Tibial nerve (tissue), 4 donors: ENCODE data around the gene TRAF3. TPM values are rescaled to one million over a fixed set of nuclear protein-coding genes. Genes with fewer than 3 reads are reported as not detected.

ENCODE experiments used
- DNase-seq, 2 donors: peaks; one replicate each; pipeline ENCODE4 v3.0.0-alpha.2; 2019; ENCODE audit warnings: low spot score in 2 of 2
- H3K27ac ChIP-seq, 4 donors: fragments of 200-600 bp; sonication (generic) in 3 of 4; one replicate each; pipeline ENCODE4 v1.5.1; 2017 to 2019; ENCODE audit warnings: mild to moderate bottlenecking in 1 of 4
- H3K27me3 ChIP-seq, 2 donors: fragments of 200-600 bp; sonication (generic) in 1 of 2; one replicate each; pipeline versions ENCODE4 v1.5.1 to v1.6.0; 2017 to 2019
- H3K36me3 ChIP-seq, 3 donors: fragments of 200-600 bp; sonication (generic); one replicate each; pipeline ENCODE4 v1.5.1; 2018 to 2019
- H3K4me1 ChIP-seq, 4 donors: fragments of 200-600 bp; sonication (generic) in 3 of 4; one replicate each; pipeline ENCODE4 v1.5.1; 2017 to 2019
- H3K4me3 ChIP-seq, 4 donors: fragments of 200-600 bp; sonication (generic) in 3 of 4; one replicate each; pipeline ENCODE4 v1.5.1; 2017 to 2019; ENCODE audit warnings: mild to moderate bottlenecking in 1 of 4, moderate library complexity in 1 of 4
- H3K9me3 ChIP-seq, 4 donors: fragments of 200-600 bp; sonication (generic) in 3 of 4; one replicate each; pipeline ENCODE4 v1.5.1; 2017 to 2019
- EP300 ChIP-seq, 2 donors: sonication (generic); formaldehyde crosslinking; IDR thresholded peaks; one replicate each; pipeline ENCODE4 v1.6.1; 2017; ENCODE audit warnings: antibody characterized with exemption in 2 of 2, mild to moderate bottlenecking in 1 of 2
- POLR2A ChIP-seq, 2 donors: fragments of 450-650 bp; IDR thresholded peaks; one replicate each; pipeline ENCODE4 v1.6.1; 2017; ENCODE audit warnings: antibody characterized with exemption in 2 of 2, mild to moderate bottlenecking in 2 of 2, moderate library complexity in 2 of 2
- WGBS, 2 donors: methylation state at CpG; one replicate each; pipeline ENCODE4 v1.1.5; 2018; 5-methylcytosine and 5-hydroxymethylcytosine counted together
- total RNA-seq, 4 donors: library from RNA; depleted of rRNA; stranded (reverse); fragments of >200 nt; gene quantifications; one replicate each; pipeline ENCODE4 v1.1.0, GENCODE V29; 2016
- TF ChIP-seq, protein P1 (sequence below), 5 experiments: fragments of 200-600 bp in 3 of 5; fragments of 450-650 bp in 2 of 5; sonication (generic) in 3 of 5; IDR thresholded peaks; one replicate each; pipeline ENCODE4 v1.5.1; 2016 to 2019; ENCODE audit warnings: antibody characterized with exemption in 5 of 5, mild to moderate bottlenecking in 3 of 5, moderate library complexity in 2 of 5

The TRAF3 gene
- total RNA-seq, 4 donors from 2014 or later = 4.8 to 20.7 (median 13.4) TPM

DNA sequence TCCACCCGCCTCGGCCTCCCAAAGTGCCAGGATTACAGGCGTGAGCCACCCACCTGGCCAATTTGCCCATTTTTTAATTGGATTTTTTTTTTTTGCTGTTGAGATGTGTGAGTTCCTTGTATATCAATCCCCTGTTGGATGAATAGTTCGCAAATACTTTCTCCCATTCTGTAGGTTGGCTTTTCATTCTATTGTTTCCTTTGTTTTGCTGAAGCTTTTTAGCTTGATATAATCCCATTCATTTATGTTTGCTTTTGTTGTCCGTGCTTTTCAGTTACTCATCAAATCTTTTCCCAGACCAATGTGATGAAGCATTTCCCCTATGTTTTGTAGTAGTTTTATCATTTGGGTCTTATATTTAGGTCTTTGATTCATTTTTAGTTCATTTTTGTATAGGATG lies 36.4 kb downstream of the TRAF3 start:
- TF ChIP-seq EP300 (IDR thresholded peaks at IDR 0.05) = no peak
- Histone ChIP-seq H3K27ac (no peak overlapping the region), H3K9me3 (no peaks in the 10 kb centered on the region), H3K4me1 (peaks cover 0 to 11% (median 0%) of the 10 kb centered on the region in 4 donors), H3K36me3 (no peaks in the 10 kb centered on the region), H3K4me3 (no peak overlapping the region), H3K27me3 (no peaks in the 10 kb centered on the region)
- WGBS, 2 donors = 79 to 81% methylated on average over 5 of the region's 5 CpGs
- no peak for DNase-seq

DNA sequence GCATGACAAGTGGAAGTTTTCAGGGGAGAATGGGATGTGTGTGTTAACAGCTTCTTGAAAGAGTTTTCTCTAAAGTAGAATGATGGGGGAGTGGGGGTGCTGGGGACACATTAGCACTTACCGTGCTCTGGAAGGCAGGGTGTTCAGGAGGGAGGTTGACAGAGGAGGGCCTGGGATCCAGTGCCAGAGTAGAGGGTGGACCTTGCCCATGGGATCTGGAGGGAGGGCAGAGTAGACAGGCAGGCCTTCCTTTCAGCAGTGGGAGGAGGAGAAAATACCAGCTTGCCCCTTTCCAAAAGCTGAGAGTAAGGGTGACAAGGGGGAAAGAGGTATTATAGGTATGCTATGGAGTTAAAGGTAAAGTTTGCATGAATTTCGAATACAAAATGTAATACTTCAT lies 40.1 kb downstream of the TRAF3 start:
- no peak overlapping the region for H3K4me3 ChIP-seq
- WGBS, 2 donors = 89 to 95% methylated on average over 2 of the region's 2 CpGs
- H3K27ac ChIP-seq = no peak overlapping the region
- H3K36me3 ChIP-seq = no peaks in the 10 kb centered on the region
- TF ChIP-seq EP300 (IDR thresholded peaks at IDR 0.05) (no peak), POLR2A (IDR thresholded peaks at IDR 0.05) (no peak)
- TF ChIP-seq, protein P1, sequence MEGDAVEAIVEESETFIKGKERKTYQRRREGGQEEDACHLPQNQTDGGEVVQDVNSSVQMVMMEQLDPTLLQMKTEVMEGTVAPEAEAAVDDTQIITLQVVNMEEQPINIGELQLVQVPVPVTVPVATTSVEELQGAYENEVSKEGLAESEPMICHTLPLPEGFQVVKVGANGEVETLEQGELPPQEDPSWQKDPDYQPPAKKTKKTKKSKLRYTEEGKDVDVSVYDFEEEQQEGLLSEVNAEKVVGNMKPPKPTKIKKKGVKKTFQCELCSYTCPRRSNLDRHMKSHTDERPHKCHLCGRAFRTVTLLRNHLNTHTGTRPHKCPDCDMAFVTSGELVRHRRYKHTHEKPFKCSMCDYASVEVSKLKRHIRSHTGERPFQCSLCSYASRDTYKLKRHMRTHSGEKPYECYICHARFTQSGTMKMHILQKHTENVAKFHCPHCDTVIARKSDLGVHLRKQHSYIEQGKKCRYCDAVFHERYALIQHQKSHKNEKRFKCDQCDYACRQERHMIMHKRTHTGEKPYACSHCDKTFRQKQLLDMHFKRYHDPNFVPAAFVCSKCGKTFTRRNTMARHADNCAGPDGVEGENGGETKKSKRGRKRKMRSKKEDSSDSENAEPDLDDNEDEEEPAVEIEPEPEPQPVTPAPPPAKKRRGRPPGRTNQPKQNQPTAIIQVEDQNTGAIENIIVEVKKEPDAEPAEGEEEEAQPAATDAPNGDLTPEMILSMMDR (IDR thresholded peaks at IDR 0.05) = no peak
- H3K4me1 ChIP-seq = peaks cover 0 to 25% (median 3%) of the 10 kb centered on the region in 4 donors
- no peaks in the 10 kb centered on the region for H3K9me3 ChIP-seq
- H3K27me3 ChIP-seq = no peaks in the 10 kb centered on the region
- DNase-seq = no peak

DNA sequence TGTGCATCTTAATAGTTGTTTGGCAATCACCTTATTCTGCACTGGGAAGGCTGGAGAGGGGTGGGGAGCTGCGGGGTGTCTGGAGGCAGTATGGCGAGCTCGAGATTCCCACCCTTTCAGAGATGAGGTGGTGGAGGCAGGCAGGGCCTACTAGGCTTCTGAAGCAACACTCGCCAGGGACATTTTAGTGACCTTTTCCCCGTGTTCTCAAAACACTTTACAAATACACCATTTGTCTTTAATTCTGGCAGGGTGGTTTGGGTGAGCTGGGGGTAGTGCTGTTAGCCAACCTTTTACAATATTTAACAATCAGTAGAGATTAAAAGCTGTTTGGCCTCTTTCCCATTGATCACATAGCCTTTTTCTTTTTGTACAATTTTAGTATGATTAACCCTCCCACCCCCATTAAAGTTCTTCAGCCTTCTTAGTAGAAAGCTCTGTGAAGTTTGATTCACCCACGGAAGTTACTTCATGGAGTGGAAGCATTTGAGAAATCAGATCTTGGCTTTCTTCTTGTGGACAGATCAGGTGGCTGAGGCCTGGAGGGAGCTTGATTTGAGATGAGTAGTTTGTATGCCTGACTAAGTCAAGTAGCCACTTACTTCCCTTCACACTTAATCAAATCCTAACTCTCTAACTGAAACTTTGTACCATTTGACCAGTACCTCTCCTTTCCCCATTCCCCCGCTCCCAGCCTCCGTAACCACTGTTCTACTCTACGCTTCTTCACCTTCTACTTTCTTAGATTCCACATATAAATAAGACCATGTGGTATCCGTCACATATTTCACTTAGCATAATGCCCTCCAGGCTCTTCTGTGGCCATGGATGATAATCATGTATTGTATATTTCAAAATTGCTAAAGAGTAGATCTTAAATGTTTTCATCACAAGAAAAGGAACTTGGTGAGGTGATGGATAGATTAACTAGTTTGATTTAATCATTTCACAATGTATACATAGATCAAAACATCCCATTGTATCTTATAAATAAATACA lies 41.0 kb downstream of the TRAF3 start:
- no peak for TF ChIP-seq EP300 (IDR thresholded peaks at IDR 0.05)
- TF ChIP-seq, protein P1 (IDR thresholded peaks at IDR 0.05) = no peak
- no peak for TF ChIP-seq POLR2A (IDR thresholded peaks at IDR 0.05)
- Histone ChIP-seq H3K4me1 (peaks cover 0 to 25% (median 3%) of the 10 kb centered on the region in 4 donors), H3K27ac (peak overlapping the region in 2 of 4 donors; percentile 8 to 41), H3K4me3 (no peak overlapping the region), H3K27me3 (no peaks in the 10 kb centered on the region), H3K9me3 (no peaks in the 10 kb centered on the region), H3K36me3 (no peaks in the 10 kb centered on the region)
- 74% methylated on average over 10 of the region's 10 CpGs for WGBS, 2 donors
- no peak for DNase-seq

DNA sequence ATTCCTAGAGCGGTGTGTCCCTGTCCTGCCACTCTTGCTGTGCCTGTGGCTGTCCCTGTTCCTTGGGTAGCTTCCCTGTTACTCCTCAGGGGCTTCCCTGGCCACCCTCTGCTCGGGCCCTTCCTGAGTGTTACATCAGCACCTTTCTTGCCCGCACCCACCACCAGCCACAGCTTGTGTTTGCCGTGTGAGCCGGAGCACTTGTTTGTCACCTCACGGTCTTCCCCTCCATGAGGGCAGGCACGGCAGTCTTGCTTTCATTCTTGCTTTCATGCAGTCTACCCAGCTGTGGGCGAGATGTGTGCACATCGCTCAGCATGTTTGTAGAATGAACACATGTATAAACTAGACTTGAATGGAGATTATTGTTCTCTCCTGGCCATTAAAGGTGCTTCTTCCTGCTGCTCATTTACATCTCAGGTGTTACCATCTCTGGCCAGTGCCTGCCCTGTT lies 42.0 kb downstream of the TRAF3 start:
- WGBS, 2 donors = 69 to 72% methylated on average over 9 of the region's 9 CpGs
- no peaks in the 10 kb centered on the region for H3K9me3 ChIP-seq
- TF ChIP-seq, protein P1 (IDR thresholded peaks at IDR 0.05) = no peak
- TF ChIP-seq POLR2A (IDR thresholded peaks at IDR 0.05) (no peak), EP300 (IDR thresholded peaks at IDR 0.05) (no peak)

DNA sequence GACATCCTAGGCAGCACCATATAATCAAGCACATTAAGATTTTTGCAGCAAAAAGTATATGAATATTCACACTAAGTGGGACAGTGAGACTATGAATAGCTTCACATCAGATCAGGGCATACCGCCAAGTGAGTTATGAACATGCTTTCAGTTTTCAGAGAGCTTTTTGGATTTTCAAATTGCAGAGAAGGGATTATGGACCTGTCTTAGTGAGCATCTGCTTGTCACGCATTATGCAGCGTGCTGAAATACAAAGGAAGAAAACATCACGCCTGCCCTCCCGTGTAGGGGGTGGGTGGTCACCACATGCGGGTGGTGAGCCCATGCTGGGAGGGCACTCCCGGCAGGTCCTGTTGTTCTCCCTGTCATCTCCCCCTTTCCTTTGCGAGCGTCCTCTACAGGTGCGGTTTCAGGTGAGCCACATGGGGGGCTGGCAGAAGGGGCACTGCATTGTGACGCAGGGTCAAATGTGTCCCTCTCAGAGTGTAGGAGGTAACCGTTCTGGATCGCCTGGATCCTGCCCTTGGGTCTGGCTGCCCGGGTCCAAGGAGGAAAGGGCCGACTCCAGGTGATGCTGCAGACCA lies 42.6 kb downstream of the TRAF3 start:
- 80 to 83% methylated on average over 12 to 15 of the region's 15 CpGs for WGBS, 2 donors
- H3K4me1 ChIP-seq = peaks cover 0 to 25% (median 3%) of the 10 kb centered on the region in 4 donors
- DNase-seq = no peak
- no peaks in the 10 kb centered on the region for H3K36me3 ChIP-seq
- no peaks in the 10 kb centered on the region for H3K9me3 ChIP-seq
- peak overlapping the region in 1 of 4 donors; percentile 4 for H3K27ac ChIP-seq
- TF ChIP-seq, protein P1 (IDR thresholded peaks at IDR 0.05) = no peak
- TF ChIP-seq POLR2A (IDR thresholded peaks at IDR 0.05) = no peak
- TF ChIP-seq EP300 (IDR thresholded peaks at IDR 0.05) = no peak
- H3K27me3 ChIP-seq = no peaks in the 10 kb centered on the region
- H3K4me3 ChIP-seq = no peak overlapping the region

More for the DNA sequence above, 42.0 kb downstream of the TRAF3 start:
- Histone ChIP-seq H3K4me3 (no peak overlapping the region), H3K36me3 (no peaks in the 10 kb centered on the region), H3K27ac (peak overlapping the region in 1 of 4 donors; percentile 4), H3K27me3 (no peaks in the 10 kb centered on the region), H3K4me1 (peaks cover 0 to 25% (median 3%) of the 10 kb centered on the region in 4 donors)
- DNase-seq = no peak
